Thyroid gland (tissue), 4 donors: ENCODE data around the gene PHF14. TPM values are rescaled to one million over a fixed set of nuclear protein-coding genes. Genes with fewer than 3 reads are reported as not detected.

ENCODE experiments used
- DNase-seq, 2 donors: peaks; one replicate each; pipeline ENCODE4 v3.0.0-alpha.2; 2019
- H3K27ac ChIP-seq, 3 donors: fragments of 200-600 bp; sonication (generic); 1 replicate in 2 of 3; 2 replicates in 1 of 3; pipeline ENCODE4 v1.5.1; 2016 to 2019; ENCODE audit warnings: mild to moderate bottlenecking in 1 of 3, moderate library complexity in 1 of 3
- H3K27me3 ChIP-seq: fragments of 200-600 bp; sonication (generic); one replicate; pipeline ENCODE4 v1.5.1; 2019
- H3K36me3 ChIP-seq, 2 donors: fragments of 200-600 bp; sonication (generic); one replicate each; pipeline ENCODE4 v1.5.1; 2016 to 2019
- H3K4me1 ChIP-seq, 2 donors: fragments of 200-600 bp; sonication (generic); one replicate each; pipeline ENCODE4 v1.5.1; 2017 to 2019
- H3K4me3 ChIP-seq, 3 donors: fragments of 200-600 bp; sonication (generic); replicated peaks in 1 of 3; 1 replicate in 2 of 3; 2 replicates in 1 of 3; pipeline ENCODE4 v1.5.1; 2016; ENCODE audit warnings: mild to moderate bottlenecking in 1 of 3
- H3K9me3 ChIP-seq: fragments of 200-600 bp; sonication (generic); one replicate; pipeline ENCODE4 v1.5.1; 2017
- CTCF ChIP-seq, 6 experiments: fragments of 200-600 bp in 3 of 6; fragments of 450-650 bp in 3 of 6; sonication (generic) in 3 of 6; IDR thresholded peaks; one replicate each; pipeline ENCODE4 v1.5.1; 2016 to 2019; ENCODE audit warnings: antibody characterized with exemption in 6 of 6, mild to moderate bottlenecking in 2 of 6, inconsistent platforms in 1 of 6, moderate library complexity in 1 of 6
- POLR2A ChIP-seq, 2 donors: fragments of 450-650 bp; IDR thresholded peaks; one replicate each; pipeline ENCODE4 v1.6.1; 2017; ENCODE audit warnings: antibody characterized with exemption in 2 of 2, mild to moderate bottlenecking in 2 of 2, moderate library complexity in 1 of 2
- WGBS, 2 donors: methylation state at CpG; one replicate each; pipeline ENCODE4 v1.1.5; 2017; 5-methylcytosine and 5-hydroxymethylcytosine counted together
- intact Hi-C: fragments of 100-400 bp; cut with DNase I; formaldehyde crosslinking; loops from one replicate; pipeline ENCODE4 v1.15.1; 2023
- total RNA-seq, 4 donors: library from RNA; depleted of rRNA; stranded (reverse); fragments of >200 nt; gene quantifications; one replicate each; pipeline ENCODE4 v1.2.3, GENCODE V29; 2016

Gene PHF14
- total RNA-seq, 4 donors from 2014 or later, result 30.9 to 46.3 (median 36.8) TPM

- no peaks in the 10 kb centered on the region for H3K27me3 ChIP-seq
- TF ChIP-seq CTCF (IDR thresholded peaks at IDR 0.05), result no peak
- DNase-seq, result no peak
Measured at GRCh38 chr7:11175371-11175770, 201.7 kb downstream of the PHF14 start.

GRCh38 chr7:11175887-11176286 is 202.2 kb downstream of the PHF14 start:
- Histone ChIP-seq H3K9me3 (no peaks in the 10 kb centered on the region), H3K27me3 (no peaks in the 10 kb centered on the region), H3K36me3 (no peaks in the 10 kb centered on the region), H3K4me3 (no peak overlapping the region), H3K4me1 (no peaks in the 10 kb centered on the region), H3K27ac (no peak overlapping the region)
- no peak for DNase-seq
- intact Hi-C loops, result no loop called here
- TF ChIP-seq POLR2A (IDR thresholded peaks at IDR 0.05), result no peak
- TF ChIP-seq CTCF (IDR thresholded peaks at IDR 0.05), result no peak
- WGBS, 2 donors, result 58 to 65% methylated on average over 3 of the region's 3 CpGs

More at GRCh38 chr7:11175371-11175770, 201.7 kb downstream of the PHF14 start:
- intact Hi-C loops, result no loop called here
- 44 to 49% methylated on average over 3 of the region's 3 CpGs for WGBS, 2 donors
- H3K9me3 ChIP-seq, result no peaks in the 10 kb centered on the region
- H3K4me1 ChIP-seq, result no peaks in the 10 kb centered on the region
- H3K27ac ChIP-seq, result no peak overlapping the region
- no peaks in the 10 kb centered on the region for H3K36me3 ChIP-seq
- no peak overlapping the region for H3K4me3 ChIP-seq

GRCh38 chr7:11176985-11177555 is 203.4 kb downstream of the PHF14 start:
- Histone ChIP-seq H3K9me3 (no peaks in the 10 kb centered on the region), H3K27me3 (no peaks in the 10 kb centered on the region), H3K4me3 (no peak overlapping the region), H3K36me3 (no peaks in the 10 kb centered on the region), H3K27ac (no peak overlapping the region), H3K4me1 (no peaks in the 10 kb centered on the region)
- 88 to 93% methylated on average over 1 of the region's 1 CpG for WGBS, 2 donors
- DNase-seq, result no peak
- intact Hi-C loops, result no loop called here
- TF ChIP-seq POLR2A (IDR thresholded peaks at IDR 0.05) (no peak), CTCF (IDR thresholded peaks at IDR 0.05) (no peak)

GRCh38 chr7:11177793-11178192 is 204.1 kb downstream of the PHF14 start:
- intact Hi-C loops, result no loop called here
- TF ChIP-seq CTCF (IDR thresholded peaks at IDR 0.05), result no peak
- no peak for TF ChIP-seq POLR2A (IDR thresholded peaks at IDR 0.05)
- no peaks in the 10 kb centered on the region for H3K27me3 ChIP-seq
- DNase-seq, result no peak
- H3K4me1 ChIP-seq, result no peaks in the 10 kb centered on the region
- no peaks in the 10 kb centered on the region for H3K9me3 ChIP-seq
- 47 to 55% methylated on average over 3 of the region's 3 CpGs for WGBS, 2 donors
- no peak overlapping the region for H3K4me3 ChIP-seq
- H3K36me3 ChIP-seq, result no peaks in the 10 kb centered on the region
- H3K27ac ChIP-seq, result no peak overlapping the region

GRCh38 chr7:11181590-11181989 is 207.9 kb downstream of the PHF14 start:
- no peaks in the 10 kb centered on the region for H3K36me3 ChIP-seq
- H3K4me1 ChIP-seq, result no peaks in the 10 kb centered on the region
- TF ChIP-seq CTCF (IDR thresholded peaks at IDR 0.05), result no peak
- no peak overlapping the region for H3K27ac ChIP-seq
- intact Hi-C loops, result no loop called here
- no peaks in the 10 kb centered on the region for H3K9me3 ChIP-seq
- H3K27me3 ChIP-seq, result no peaks in the 10 kb centered on the region
- no peak for DNase-seq
- WGBS, 2 donors, result 78 to 84% methylated on average over 10 of the region's 10 CpGs
- H3K4me3 ChIP-seq, result no peak overlapping the region
